ENCODE measurements around the gene CNIH4.

DNA sequence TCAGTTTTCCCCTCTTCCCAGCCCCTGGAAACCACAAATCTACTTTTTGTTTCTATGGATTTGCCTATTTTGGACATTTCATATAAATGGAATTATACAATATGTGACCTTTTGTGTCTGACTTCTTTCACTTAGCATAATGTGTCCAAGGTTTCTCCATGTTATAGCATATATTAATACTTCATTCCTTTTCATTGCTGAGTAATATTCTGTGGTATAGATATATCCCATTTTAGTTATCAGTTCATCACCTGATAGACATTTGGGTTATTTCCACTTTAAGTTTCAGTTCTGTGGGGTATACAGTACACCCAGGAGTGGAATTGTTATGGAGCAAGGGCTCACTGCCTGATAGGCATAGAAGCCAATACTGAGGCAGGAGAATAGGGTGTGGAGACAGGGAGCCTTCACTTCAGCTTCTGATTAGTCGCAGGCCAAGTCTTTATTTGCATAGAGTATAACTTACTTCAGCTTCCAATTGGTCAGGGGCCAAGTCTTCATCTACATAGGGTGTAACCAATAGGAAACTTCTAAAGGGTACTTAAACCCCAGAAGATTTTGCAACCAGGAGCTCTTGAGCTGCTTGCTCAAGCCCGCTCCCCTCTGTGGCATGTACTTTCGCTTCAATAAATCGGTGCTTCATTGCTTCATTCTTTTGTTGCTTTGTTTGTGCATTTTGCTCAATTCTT, 18.4 kb upstream of the CNIH4 start:
- TF ChIP-seq, protein P1, sequence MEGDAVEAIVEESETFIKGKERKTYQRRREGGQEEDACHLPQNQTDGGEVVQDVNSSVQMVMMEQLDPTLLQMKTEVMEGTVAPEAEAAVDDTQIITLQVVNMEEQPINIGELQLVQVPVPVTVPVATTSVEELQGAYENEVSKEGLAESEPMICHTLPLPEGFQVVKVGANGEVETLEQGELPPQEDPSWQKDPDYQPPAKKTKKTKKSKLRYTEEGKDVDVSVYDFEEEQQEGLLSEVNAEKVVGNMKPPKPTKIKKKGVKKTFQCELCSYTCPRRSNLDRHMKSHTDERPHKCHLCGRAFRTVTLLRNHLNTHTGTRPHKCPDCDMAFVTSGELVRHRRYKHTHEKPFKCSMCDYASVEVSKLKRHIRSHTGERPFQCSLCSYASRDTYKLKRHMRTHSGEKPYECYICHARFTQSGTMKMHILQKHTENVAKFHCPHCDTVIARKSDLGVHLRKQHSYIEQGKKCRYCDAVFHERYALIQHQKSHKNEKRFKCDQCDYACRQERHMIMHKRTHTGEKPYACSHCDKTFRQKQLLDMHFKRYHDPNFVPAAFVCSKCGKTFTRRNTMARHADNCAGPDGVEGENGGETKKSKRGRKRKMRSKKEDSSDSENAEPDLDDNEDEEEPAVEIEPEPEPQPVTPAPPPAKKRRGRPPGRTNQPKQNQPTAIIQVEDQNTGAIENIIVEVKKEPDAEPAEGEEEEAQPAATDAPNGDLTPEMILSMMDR (conservative IDR thresholded peaks at IDR 0.05; ENCODE audit: low read length): no peak
- no peak for TF ChIP-seq EZH2phosphoT487 (IDR thresholded peaks at IDR 0.05; ENCODE audit: borderline replicate concordance, low read depth, low read length)
